Mesothelial cell of epicardium (in vitro differentiated cells): ENCODE measurements around the gene VPS13C. TPM values are rescaled to one million over a fixed set of nuclear protein-coding genes. Genes with fewer than 3 reads are reported as not detected.

ENCODE experiments used
- DNase-seq, 2 experiments: peaks; one replicate each; pipeline ENCODE4 v3.0.0; 2021; ENCODE audit warnings: low spot score in 2 of 2; ENCODE audit not compliant: unreplicated experiment in 2 of 2
- H3K27ac Mint-ChIP-seq: 2 replicates; pipeline ENCODE4 v1.8.0; 2021; ENCODE audit warnings: mixed read lengths
- H3K27me3 Mint-ChIP-seq: 2 replicates; pipeline ENCODE4 v1.8.0; 2021; ENCODE audit warnings: low read depth, mixed read lengths
- H3K36me3 Mint-ChIP-seq: 2 replicates; pipeline ENCODE4 v1.8.0; 2021; ENCODE audit warnings: mixed read lengths
- H3K4me1 Mint-ChIP-seq: 2 replicates; pipeline ENCODE4 v1.8.0; 2021; ENCODE audit warnings: mixed read lengths
- H3K4me3 Mint-ChIP-seq: 2 replicates; pipeline ENCODE4 v1.8.0; 2021; ENCODE audit warnings: mild to moderate bottlenecking, moderate library complexity, mixed read lengths
- H3K9me3 Mint-ChIP-seq: 2 replicates; pipeline ENCODE4 v1.8.0; 2021; ENCODE audit warnings: mixed read lengths
- CTCF ChIP-seq: fragments of 200-600 bp; sonication (generic); IDR thresholded peaks from one replicate; pipeline ENCODE4 v1.5.0; 2021; ENCODE audit warnings: antibody characterized with exemption; ENCODE audit not compliant: unreplicated experiment
- total RNA-seq: library from RNA; stranded (reverse); gene quantifications from 3 replicates; pipeline ENCODE4 v1.2.1, GENCODE V29; 2021

The VPS13C gene
- total RNA-seq, 1 donor from 2014 or later, result 44.7 TPM

- Mint-ChIP-seq H3K36me3 (peaks cover 50% of the 10 kb centered on the region), H3K27me3 (no peaks in the 10 kb centered on the region), H3K4me1 (no peaks in the 10 kb centered on the region), H3K27ac (no peak overlapping the region), H3K4me3 (no peak overlapping the region), H3K9me3 (peaks cover 26% of the 10 kb centered on the region)
- DNase-seq, result no peak
- no peak for TF ChIP-seq CTCF
Observed at GRCh38 chr15:61890106-61890505, 170.1 kb downstream of the VPS13C start.

- TF ChIP-seq CTCF, result no peak
- Mint-ChIP-seq H3K27ac (no peak overlapping the region), H3K27me3 (no peaks in the 10 kb centered on the region)
Observed at GRCh38 chr15:61889706-61890105, 170.5 kb downstream of the VPS13C start.

GRCh38 chr15:61888074-61888780, 172.0 kb downstream of the VPS13C start:
- DNase-seq, result no peak
- no peak for TF ChIP-seq CTCF

More at GRCh38 chr15:61889706-61890105, 170.5 kb downstream of the VPS13C start:
- H3K9me3 Mint-ChIP-seq, result peaks cover 22% of the 10 kb centered on the region
- no peak overlapping the region for H3K4me3 Mint-ChIP-seq
- peaks cover 46% of the 10 kb centered on the region for H3K36me3 Mint-ChIP-seq
- no peak for DNase-seq
- no peaks in the 10 kb centered on the region for H3K4me1 Mint-ChIP-seq

GRCh38 chr15:61880084-61880483, 180.2 kb downstream of the VPS13C start:
- no peak for TF ChIP-seq CTCF
- no peaks in the 10 kb centered on the region for H3K27me3 Mint-ChIP-seq
- H3K4me3 Mint-ChIP-seq, result no peak overlapping the region
- H3K27ac Mint-ChIP-seq, result no peak overlapping the region
- H3K9me3 Mint-ChIP-seq, result no peaks in the 10 kb centered on the region
- H3K4me1 Mint-ChIP-seq, result no peaks in the 10 kb centered on the region
- no peaks in the 10 kb centered on the region for H3K36me3 Mint-ChIP-seq
- no peak for DNase-seq

More at GRCh38 chr15:61888074-61888780, 172.0 kb downstream of the VPS13C start:
- no peak overlapping the region for H3K4me3 Mint-ChIP-seq
- H3K27me3 Mint-ChIP-seq, result no peaks in the 10 kb centered on the region
- H3K4me1 Mint-ChIP-seq, result no peaks in the 10 kb centered on the region
- no peak overlapping the region for H3K27ac Mint-ChIP-seq
- peaks cover 11% of the 10 kb centered on the region for H3K9me3 Mint-ChIP-seq
- peaks cover 35% of the 10 kb centered on the region for H3K36me3 Mint-ChIP-seq

- DNase-seq, result no peak
Observed at GRCh38 chr15:61879219-61879618, 181.0 kb downstream of the VPS13C start.

More at GRCh38 chr15:61879219-61879618, 181.0 kb downstream of the VPS13C start:
- Mint-ChIP-seq H3K27ac (no peak overlapping the region), H3K9me3 (no peaks in the 10 kb centered on the region), H3K27me3 (no peaks in the 10 kb centered on the region), H3K4me1 (no peaks in the 10 kb centered on the region), H3K36me3 (no peaks in the 10 kb centered on the region), H3K4me3 (no peak overlapping the region)
- no peak for TF ChIP-seq CTCF
